Hepatocyte (in vitro differentiated cells): Measurements from ENCODE around the gene TCEA2.

Source experiments
- EZH2 ChIP-seq: fragments of 200-600 bp; sonication (generic); IDR thresholded peaks from 2 replicates; pipeline ENCODE4 v1.6.1; 2016; ENCODE audit warnings: antibody characterized with exemption, mild to moderate bottlenecking, borderline replicate concordance
- EZH2phosphoT487 ChIP-seq: fragments of 200-600 bp; sonication (generic); IDR thresholded peaks from one replicate; pipeline ENCODE4 v1.6.1; 2018; ENCODE audit warnings: antibody characterized with exemption, mild to moderate bottlenecking, low read depth, moderate library complexity; ENCODE audit not compliant: unreplicated experiment, severe bottlenecking
- TF ChIP-seq, protein P1 (sequence below): fragments of 200-600 bp; sonication (generic); IDR thresholded peaks from 2 replicates; pipeline ENCODE4 v1.5.1; 2016; ENCODE audit warnings: antibody characterized with exemption, mild to moderate bottlenecking; ENCODE audit not compliant: poor library complexity

DNA sequence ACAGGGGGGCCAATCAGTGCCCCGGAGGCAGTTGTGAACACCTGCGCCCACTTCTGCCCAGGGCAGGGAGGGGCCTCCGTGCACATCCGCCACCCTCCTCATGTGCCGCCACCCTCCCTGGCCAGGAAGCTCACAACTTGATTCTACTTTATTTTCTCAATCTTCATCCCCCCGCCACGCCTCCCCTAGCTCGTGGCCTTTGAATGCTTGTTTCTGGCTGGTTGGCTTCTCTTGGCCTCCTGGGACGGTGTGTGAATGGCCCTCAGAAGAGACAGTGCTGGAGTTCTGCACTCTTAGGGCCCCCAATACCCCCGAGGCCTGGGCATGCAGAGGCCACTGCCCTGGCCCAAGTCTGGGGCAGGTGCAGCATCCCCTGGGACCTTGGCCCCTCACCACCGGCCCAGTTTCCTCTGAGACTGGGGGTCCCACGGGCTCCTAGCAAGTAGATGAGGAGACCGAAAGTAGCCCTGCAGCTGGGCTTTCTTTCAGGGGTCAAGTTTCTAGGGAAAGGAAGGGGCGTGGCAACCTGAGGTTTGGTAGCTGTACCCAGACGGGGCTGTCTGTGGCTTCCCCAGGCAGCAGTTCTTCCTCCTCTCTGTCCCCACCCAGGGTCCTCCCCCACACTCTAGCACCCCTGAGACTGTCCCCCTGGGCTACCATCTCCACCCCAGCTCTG is 15.0 kb downstream of the TCEA2 start:
- TF ChIP-seq, protein P1, sequence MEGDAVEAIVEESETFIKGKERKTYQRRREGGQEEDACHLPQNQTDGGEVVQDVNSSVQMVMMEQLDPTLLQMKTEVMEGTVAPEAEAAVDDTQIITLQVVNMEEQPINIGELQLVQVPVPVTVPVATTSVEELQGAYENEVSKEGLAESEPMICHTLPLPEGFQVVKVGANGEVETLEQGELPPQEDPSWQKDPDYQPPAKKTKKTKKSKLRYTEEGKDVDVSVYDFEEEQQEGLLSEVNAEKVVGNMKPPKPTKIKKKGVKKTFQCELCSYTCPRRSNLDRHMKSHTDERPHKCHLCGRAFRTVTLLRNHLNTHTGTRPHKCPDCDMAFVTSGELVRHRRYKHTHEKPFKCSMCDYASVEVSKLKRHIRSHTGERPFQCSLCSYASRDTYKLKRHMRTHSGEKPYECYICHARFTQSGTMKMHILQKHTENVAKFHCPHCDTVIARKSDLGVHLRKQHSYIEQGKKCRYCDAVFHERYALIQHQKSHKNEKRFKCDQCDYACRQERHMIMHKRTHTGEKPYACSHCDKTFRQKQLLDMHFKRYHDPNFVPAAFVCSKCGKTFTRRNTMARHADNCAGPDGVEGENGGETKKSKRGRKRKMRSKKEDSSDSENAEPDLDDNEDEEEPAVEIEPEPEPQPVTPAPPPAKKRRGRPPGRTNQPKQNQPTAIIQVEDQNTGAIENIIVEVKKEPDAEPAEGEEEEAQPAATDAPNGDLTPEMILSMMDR: no peak
- TF ChIP-seq EZH2 (no peak), EZH2phosphoT487 (no peak)
